GM18505 (cell line): ENCODE results near the gene CCDC185.

Experiments used
- ATAC-seq: cut with Tn5 transposase; IDR thresholded peaks from one replicate; pipeline ENCODE4 v1.9.1; 2021; ENCODE audit not compliant: unreplicated experiment
- POLR2A ChIP-seq: IDR thresholded peaks from 4 replicates; pipeline ENCODE4 v1.6.1; 2011; ENCODE audit warnings: borderline replicate concordance; ENCODE audit not compliant: insufficient read depth, insufficient read length; ENCODE audit errors: extremely low read depth

The CCDC185 gene

DNA sequence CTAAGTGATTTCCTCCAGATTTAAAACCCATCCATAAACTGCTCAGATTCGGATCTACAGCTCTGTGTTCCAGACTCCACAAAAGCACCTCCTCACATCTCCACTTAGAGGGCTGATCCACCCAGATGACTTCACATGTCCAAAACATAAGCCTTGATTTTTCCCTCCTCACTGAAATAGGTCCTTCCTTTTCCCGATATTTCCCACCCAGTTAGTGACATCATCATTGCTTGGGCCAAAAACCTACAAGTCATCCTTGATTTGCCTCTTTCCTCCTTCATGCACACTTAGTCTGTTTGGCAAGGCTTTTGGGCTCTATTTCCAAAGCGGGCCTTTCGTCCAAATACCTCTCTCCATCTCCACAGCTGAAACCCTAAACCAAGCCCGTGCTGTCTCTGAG, 32.3 kb downstream of the CCDC185 start:
- ATAC-seq = no peak
- TF ChIP-seq POLR2A = no peak

DNA sequence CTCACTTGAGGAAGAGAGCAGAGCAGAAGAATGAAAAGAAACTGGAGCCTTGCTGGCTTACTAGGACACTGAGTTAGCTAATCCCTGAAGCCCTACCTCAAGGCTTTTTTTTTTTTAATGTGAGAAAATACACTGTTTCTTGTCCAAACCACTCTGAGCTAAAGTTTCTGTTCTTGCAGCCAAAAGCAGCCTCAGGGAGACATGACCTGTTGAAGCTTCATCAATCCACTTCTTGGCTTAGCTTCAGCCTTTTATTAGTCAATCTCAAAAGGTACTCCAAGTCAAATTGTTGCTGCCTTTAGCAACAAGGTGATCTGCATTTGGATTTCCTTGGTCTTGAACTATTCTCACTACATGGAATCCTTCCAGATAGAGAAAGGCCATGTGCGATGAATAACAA, 33.7 kb downstream of the CCDC185 start:
- no peak for ATAC-seq
- TF ChIP-seq POLR2A = no peak

DNA sequence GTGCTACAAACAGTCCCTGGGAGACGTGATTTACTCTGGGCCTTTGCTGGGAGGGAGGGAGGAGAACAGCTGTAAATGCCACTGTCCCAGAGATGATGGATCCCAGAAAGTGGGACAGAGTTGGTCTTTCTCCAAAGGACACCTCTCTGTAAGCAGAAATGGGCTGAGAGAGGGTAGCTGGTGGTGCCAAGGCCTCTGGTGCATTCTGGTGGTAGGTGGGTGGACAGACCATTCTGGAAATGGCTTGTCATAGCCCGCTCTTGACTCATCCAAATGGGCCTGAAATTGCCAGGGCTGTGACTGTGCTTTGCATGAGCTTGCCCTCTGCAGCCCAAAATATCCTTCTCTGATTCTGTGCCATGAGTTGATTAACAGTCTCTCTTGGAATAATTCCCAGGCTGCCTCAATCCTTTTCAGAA, 36.1 kb downstream of the CCDC185 start:
- ATAC-seq = no peak
- TF ChIP-seq POLR2A = no peak

DNA sequence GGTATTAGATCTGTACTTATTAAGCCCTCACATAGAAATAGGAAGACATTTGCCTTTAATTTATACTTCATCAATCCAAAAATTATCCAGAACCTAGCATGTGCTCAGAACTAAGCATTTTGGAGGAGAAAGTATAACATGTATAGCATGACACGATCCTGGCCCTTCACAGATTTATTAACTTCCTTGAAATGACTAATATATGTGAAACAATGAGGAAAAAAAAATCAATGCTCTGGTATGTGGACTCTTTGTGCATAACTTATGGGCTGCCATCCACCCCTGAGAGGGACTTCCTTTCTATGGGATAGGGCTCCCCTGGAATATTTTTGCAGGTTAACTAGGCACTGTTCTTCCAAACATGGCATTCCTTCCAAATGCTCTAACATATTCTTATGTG, 36.6 kb downstream of the CCDC185 start:
- TF ChIP-seq POLR2A = no peak
- ATAC-seq = no peak

DNA sequence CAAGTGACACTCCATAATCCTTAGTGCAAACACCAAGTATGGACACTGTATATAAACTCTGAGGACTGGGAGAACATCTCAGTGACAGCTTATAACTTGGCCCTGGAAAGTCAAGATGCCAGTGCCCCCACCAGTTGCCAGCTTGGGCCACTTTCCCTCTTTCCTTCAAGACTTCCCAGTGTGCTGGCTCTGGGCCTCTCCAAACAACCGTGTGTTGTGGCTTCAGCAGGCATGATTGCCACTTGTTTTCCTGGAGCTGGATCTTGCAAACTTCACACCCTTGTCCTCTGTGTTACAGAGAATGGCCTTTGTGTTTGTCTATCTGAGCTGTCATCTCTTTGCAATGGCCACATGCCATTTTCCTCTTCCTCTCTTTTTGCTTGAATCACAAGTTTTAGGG, 37.0 kb downstream of the CCDC185 start:
- no peak for ATAC-seq
- TF ChIP-seq POLR2A = no peak

DNA sequence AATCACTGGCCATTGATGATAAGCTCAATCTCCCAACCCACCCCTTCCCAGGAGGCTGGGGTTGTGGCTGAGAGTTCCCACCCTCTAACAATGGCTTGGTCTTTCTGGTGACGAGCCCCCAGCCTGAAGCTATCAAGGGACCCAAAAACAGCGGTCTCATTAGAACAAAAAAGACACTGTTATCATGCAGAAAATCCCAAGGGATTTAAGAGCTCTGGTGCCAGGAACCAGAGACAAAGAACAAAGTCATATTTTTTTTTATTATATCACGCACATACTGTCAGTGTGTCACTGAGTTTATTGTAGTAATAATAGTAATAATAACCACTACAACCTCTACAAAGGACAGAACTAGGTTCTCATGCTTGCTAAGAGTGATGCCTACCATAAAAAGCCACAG, 43.9 kb downstream of the CCDC185 start:
- TF ChIP-seq POLR2A = no peak
- ATAC-seq = no peak

DNA sequence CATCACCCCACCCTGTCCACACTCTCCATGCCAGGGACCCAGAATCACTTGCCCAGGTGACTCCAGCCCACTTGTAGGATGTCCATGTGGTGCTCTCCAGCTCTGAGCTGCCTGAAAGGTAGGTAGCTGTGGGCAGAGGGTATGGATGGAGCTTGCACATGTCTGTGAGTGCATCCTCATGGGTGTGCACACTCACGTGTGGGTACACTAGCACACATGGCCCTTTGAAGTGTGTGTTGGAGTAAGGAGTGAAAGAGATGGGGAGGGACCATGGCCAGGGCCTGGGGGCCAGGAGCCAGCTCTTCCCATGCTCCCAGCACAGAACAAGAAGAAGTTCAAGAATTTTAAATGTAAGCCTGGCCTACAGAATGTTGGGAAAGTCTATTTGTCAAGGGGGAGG, 50.2 kb downstream of the CCDC185 start:
- TF ChIP-seq POLR2A = no peak
- no peak for ATAC-seq

DNA sequence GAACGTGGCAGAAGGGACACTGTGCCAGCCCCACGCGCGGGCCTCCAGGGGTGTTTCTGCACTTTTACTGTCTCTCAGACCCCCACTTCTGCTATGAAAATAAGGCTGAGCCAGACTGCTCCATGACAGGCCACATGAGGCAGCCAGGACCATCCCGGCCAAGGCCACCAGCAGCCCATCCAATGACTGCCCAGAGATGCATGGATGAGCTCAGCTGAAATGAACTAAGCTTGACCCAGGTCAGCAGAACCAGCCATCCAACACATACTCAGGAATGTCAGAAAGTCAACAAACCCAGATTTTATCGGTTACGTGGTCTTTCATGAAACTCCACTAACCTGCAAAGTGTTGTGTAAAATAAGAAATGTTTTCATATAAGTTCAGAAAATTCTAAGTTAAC, 51.2 kb downstream of the CCDC185 start:
- TF ChIP-seq POLR2A = no peak
- ATAC-seq = no peak
